ENCODE measurements around the gene GJD4. TPM values are rescaled to one million over a fixed set of nuclear protein-coding genes. Genes with fewer than 3 reads are reported as not detected.

Gene GJD4
- polyA plus RNA-seq, 1 donor from 2014 or later = not detected

DNA sequence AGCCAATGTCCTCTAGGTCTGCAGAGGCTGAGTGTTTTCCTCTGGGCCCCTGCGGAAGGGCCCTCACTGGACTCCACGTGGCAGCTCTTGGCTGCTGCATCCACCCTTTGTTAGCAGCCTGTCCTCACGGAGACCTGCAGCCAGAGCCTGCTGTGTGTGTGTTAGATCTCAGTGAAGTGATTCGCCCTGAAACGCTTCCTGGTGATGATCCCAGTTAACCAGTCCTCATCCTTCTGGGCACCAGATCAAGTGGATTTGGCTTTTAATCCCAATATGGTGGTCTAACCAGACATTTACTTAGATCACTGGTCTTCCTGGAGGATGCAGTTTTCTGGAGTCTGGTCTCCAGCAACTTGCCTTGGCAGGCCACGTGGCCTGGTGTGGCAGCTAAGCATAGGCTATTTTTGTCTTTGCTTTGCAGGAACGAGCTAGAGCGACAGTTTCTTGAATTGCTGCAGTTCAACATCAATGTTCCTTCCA lies 39.5 kb upstream of the GJD4 start:
- no peaks in the 10 kb centered on the region for H3K36me3 ChIP-seq (ENCODE audit: insufficient read depth, low read length)
- no peak for TF ChIP-seq EZH2 (IDR thresholded peaks at IDR 0.05; ENCODE audit: borderline replicate concordance, insufficient read depth, low read length, poor library complexity, severe bottlenecking)
- no peaks in the 10 kb centered on the region for H3K27me3 ChIP-seq (ENCODE audit: insufficient read depth, low read depth, low read length)
- no peaks in the 10 kb centered on the region for H3K79me2 ChIP-seq (replicated peaks; ENCODE audit: insufficient read depth, low read length)
- H3K9me2 ChIP-seq (ENCODE audit: insufficient read depth, low read length) = no peaks in the 10 kb centered on the region
- no peaks in the 10 kb centered on the region for H3F3A ChIP-seq (ENCODE audit: insufficient read depth, low read length, poor library complexity, severe bottlenecking)
- H3K9ac ChIP-seq (ENCODE audit: low read length) = no peak overlapping the region
- no peaks in the 10 kb centered on the region for H3K9me3 ChIP-seq (ENCODE audit: low read length)
- no peak overlapping the region for H3K4me2 ChIP-seq (ENCODE audit: low read length)
- no peak overlapping the region for H2AFZ ChIP-seq (ENCODE audit: low read depth, low read length)
- no peaks in the 10 kb centered on the region for H4K20me1 ChIP-seq (ENCODE audit: insufficient read depth)
- H3K27ac ChIP-seq (ENCODE audit: low read length) = no peak overlapping the region
- no peak overlapping the region for H3K4me3 ChIP-seq (ENCODE audit: low read length)

DNA sequence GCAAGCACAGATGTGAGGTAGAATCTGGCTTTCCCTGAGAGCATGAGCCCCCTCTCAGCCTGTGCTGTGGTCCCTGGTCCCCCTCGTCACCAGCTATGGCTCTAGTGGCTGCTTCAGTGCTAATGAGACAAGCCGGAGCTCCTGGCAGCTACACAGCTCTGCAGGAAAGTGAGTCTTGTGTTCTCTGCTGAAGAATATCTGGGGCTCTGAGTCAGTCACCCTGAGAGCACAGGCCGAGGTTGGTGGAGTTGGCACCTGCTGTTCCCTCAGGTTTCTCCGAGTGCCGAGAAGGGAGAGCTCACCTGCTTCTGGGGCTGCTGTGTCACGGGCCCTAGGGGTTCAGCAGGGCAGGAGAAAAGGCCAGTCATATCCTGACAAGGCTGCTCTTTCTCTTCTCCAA lies 37.2 kb upstream of the GJD4 start:
- no peaks in the 10 kb centered on the region for H4K20me1 ChIP-seq (ENCODE audit: insufficient read depth)
- H3K4me2 ChIP-seq (ENCODE audit: low read length) = no peak overlapping the region
- no peaks in the 10 kb centered on the region for H3K79me2 ChIP-seq (replicated peaks; ENCODE audit: insufficient read depth, low read length)
- H3F3A ChIP-seq (ENCODE audit: insufficient read depth, low read length, poor library complexity, severe bottlenecking) = no peaks in the 10 kb centered on the region
- no peak overlapping the region for H3K27ac ChIP-seq (ENCODE audit: low read length)
- no peak overlapping the region for H2AFZ ChIP-seq (ENCODE audit: low read depth, low read length)
- H3K4me3 ChIP-seq (ENCODE audit: low read length) = no peak overlapping the region
- H3K9ac ChIP-seq (ENCODE audit: low read length) = no peak overlapping the region
- no peaks in the 10 kb centered on the region for H3K9me2 ChIP-seq (ENCODE audit: insufficient read depth, low read length)
- TF ChIP-seq EP300 (conservative IDR thresholded peaks at IDR 0.05; ENCODE audit: poor library complexity, severe bottlenecking) = no peak
- TF ChIP-seq MXI1 (conservative IDR thresholded peaks at IDR 0.05; ENCODE audit: poor library complexity, severe bottlenecking) = no peak
- no peak for TF ChIP-seq TAF1 (IDR thresholded peaks at IDR 0.05; ENCODE audit: low read depth)
- no peak for TF ChIP-seq SMC3 (conservative IDR thresholded peaks at IDR 0.05; ENCODE audit: poor library complexity)
- no peak for TF ChIP-seq EZH2 (IDR thresholded peaks at IDR 0.05; ENCODE audit: borderline replicate concordance, insufficient read depth, low read length, poor library complexity, severe bottlenecking)
- no peak for TF ChIP-seq POLR2AphosphoS5 (IDR thresholded peaks at IDR 0.05)
- TF ChIP-seq, protein P1, sequence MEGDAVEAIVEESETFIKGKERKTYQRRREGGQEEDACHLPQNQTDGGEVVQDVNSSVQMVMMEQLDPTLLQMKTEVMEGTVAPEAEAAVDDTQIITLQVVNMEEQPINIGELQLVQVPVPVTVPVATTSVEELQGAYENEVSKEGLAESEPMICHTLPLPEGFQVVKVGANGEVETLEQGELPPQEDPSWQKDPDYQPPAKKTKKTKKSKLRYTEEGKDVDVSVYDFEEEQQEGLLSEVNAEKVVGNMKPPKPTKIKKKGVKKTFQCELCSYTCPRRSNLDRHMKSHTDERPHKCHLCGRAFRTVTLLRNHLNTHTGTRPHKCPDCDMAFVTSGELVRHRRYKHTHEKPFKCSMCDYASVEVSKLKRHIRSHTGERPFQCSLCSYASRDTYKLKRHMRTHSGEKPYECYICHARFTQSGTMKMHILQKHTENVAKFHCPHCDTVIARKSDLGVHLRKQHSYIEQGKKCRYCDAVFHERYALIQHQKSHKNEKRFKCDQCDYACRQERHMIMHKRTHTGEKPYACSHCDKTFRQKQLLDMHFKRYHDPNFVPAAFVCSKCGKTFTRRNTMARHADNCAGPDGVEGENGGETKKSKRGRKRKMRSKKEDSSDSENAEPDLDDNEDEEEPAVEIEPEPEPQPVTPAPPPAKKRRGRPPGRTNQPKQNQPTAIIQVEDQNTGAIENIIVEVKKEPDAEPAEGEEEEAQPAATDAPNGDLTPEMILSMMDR (IDR thresholded peaks at IDR 0.05; ENCODE audit: poor library complexity, severe bottlenecking) = no peak
- TF ChIP-seq, protein P2, sequence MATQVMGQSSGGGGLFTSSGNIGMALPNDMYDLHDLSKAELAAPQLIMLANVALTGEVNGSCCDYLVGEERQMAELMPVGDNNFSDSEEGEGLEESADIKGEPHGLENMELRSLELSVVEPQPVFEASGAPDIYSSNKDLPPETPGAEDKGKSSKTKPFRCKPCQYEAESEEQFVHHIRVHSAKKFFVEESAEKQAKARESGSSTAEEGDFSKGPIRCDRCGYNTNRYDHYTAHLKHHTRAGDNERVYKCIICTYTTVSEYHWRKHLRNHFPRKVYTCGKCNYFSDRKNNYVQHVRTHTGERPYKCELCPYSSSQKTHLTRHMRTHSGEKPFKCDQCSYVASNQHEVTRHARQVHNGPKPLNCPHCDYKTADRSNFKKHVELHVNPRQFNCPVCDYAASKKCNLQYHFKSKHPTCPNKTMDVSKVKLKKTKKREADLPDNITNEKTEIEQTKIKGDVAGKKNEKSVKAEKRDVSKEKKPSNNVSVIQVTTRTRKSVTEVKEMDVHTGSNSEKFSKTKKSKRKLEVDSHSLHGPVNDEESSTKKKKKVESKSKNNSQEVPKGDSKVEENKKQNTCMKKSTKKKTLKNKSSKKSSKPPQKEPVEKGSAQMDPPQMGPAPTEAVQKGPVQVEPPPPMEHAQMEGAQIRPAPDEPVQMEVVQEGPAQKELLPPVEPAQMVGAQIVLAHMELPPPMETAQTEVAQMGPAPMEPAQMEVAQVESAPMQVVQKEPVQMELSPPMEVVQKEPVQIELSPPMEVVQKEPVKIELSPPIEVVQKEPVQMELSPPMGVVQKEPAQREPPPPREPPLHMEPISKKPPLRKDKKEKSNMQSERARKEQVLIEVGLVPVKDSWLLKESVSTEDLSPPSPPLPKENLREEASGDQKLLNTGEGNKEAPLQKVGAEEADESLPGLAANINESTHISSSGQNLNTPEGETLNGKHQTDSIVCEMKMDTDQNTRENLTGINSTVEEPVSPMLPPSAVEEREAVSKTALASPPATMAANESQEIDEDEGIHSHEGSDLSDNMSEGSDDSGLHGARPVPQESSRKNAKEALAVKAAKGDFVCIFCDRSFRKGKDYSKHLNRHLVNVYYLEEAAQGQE (IDR thresholded peaks at IDR 0.05; ENCODE audit: borderline replicate concordance) = no peak
- TF ChIP-seq RAD21 (conservative IDR thresholded peaks at IDR 0.05) = no peak
- no peaks in the 10 kb centered on the region for H3K27me3 ChIP-seq (ENCODE audit: insufficient read depth, low read depth, low read length)
- no peaks in the 10 kb centered on the region for H3K36me3 ChIP-seq (ENCODE audit: insufficient read depth, low read length)
- no peaks in the 10 kb centered on the region for H3K9me3 ChIP-seq (ENCODE audit: low read length)

Data from neural cell (in vitro differentiated cells).